ENCODE results near the gene RNF151. TPM values are rescaled to one million over a fixed set of nuclear protein-coding genes. Genes with fewer than 3 reads are reported as not detected.

RNF151 gene
- total RNA-seq, 1 experiment from 2014 or later, result not detected

GRCh38 chr16:1984347-1985225 is 17.9 kb downstream of the RNF151 start:
- peaks cover 39% of the 10 kb centered on the region for H3K36me3 Mint-ChIP-seq (ENCODE audit: insufficient read depth, unreplicated experiment)
- intact Hi-C loops (cut with micrococcal nuclease), result no loop called here
- no peak for DNase-seq (ENCODE audit: unreplicated experiment)
- TF ChIP-seq CTCF (IDR thresholded peaks at IDR 0.05; ENCODE audit: unreplicated experiment), result no peak
- POLR2A ChIA-PET, result interaction anchor here (0.6 to 5.7 kb wide), 20 partner anchors 9 to 254 kb away, joined by 3 to 59 read pairs (median 4); partner anchors contain the start of genes NUBP2, RPS2, TBL3 and TRAF7
- CTCF ChIA-PET, result interaction anchor here (1.0 kb wide), 1 partner anchor 155 kb away, joined by 4 read pairs; no protein-coding TSS in a partner anchor
- H3K4me3 Mint-ChIP-seq (ENCODE audit: unreplicated experiment), result peak overlapping the region; percentile 76
- no peaks in the 10 kb centered on the region for H3K27me3 Mint-ChIP-seq (ENCODE audit: insufficient read depth, unreplicated experiment)
- H3K4me1 Mint-ChIP-seq (ENCODE audit: insufficient read depth, unreplicated experiment), result peaks cover 11% of the 10 kb centered on the region
- H3K27ac Mint-ChIP-seq (ENCODE audit: low read depth, unreplicated experiment), result no peak overlapping the region
- BruUV-seq (replicated peaks), result TSS peak; percentile 25
- H3K9me3 Mint-ChIP-seq (ENCODE audit: unreplicated experiment), result no peaks in the 10 kb centered on the region

GRCh38 chr16:1985466-1986150 is 19.0 kb downstream of the RNF151 start:
- DNase-seq (ENCODE audit: unreplicated experiment), result no peak
- peaks cover 11% of the 10 kb centered on the region for H3K4me1 Mint-ChIP-seq (ENCODE audit: insufficient read depth, unreplicated experiment)

GRCh38 chr16:1987198-1987597 is 20.5 kb downstream of the RNF151 start:
- peaks cover 34% of the 10 kb centered on the region for H3K36me3 Mint-ChIP-seq (ENCODE audit: insufficient read depth, unreplicated experiment)

More at GRCh38 chr16:1985466-1986150, 19.0 kb downstream of the RNF151 start:
- no peaks in the 10 kb centered on the region for H3K9me3 Mint-ChIP-seq (ENCODE audit: unreplicated experiment)
- POLR2A ChIA-PET, result interaction anchor here (0.5 to 5.7 kb wide), 13 partner anchors 10 to 203 kb away, joined by 3 to 59 read pairs (median 6); partner anchors contain the start of genes NPW, NUBP2, RPS2 and TBL3
- intact Hi-C loops (cut with micrococcal nuclease), result no loop called here
- H3K27me3 Mint-ChIP-seq (ENCODE audit: insufficient read depth, unreplicated experiment), result no peaks in the 10 kb centered on the region
- H3K27ac Mint-ChIP-seq (ENCODE audit: low read depth, unreplicated experiment), result no peak overlapping the region
- CTCF ChIA-PET, result interaction anchor here (0.6 to 1.1 kb wide), 4 partner anchors 39 to 155 kb away, joined by 3 to 5 read pairs (median 4); no protein-coding TSS in a partner anchor
- peaks cover 34% of the 10 kb centered on the region for H3K36me3 Mint-ChIP-seq (ENCODE audit: insufficient read depth, unreplicated experiment)
- H3K4me3 Mint-ChIP-seq (ENCODE audit: unreplicated experiment), result peak overlapping the region; percentile 76
- no peak for TF ChIP-seq CTCF (IDR thresholded peaks at IDR 0.05; ENCODE audit: unreplicated experiment)
- BruUV-seq (replicated peaks), result no TSS peak

More at GRCh38 chr16:1987198-1987597, 20.5 kb downstream of the RNF151 start:
- TF ChIP-seq CTCF (IDR thresholded peaks at IDR 0.05; ENCODE audit: unreplicated experiment), result no peak
- H3K9me3 Mint-ChIP-seq (ENCODE audit: unreplicated experiment), result no peaks in the 10 kb centered on the region
- H3K4me1 Mint-ChIP-seq (ENCODE audit: insufficient read depth, unreplicated experiment), result peaks cover 11% of the 10 kb centered on the region
- BruUV-seq (replicated peaks), result no TSS peak
- no peak overlapping the region for H3K27ac Mint-ChIP-seq (ENCODE audit: low read depth, unreplicated experiment)
- ChIA-PET CTCF (interaction anchor here (0.7 to 1.9 kb wide), 2 partner anchors 17 kb away, joined by 3 to 6 read pairs; no protein-coding TSS in a partner anchor), POLR2A (interaction anchor here (1.1 to 5.7 kb wide), 2 partner anchors 21 to 168 kb away, joined by 5 to 59 read pairs; partner anchors contain the start of genes TRAF7 and ZNF598)
- H3K27me3 Mint-ChIP-seq (ENCODE audit: insufficient read depth, unreplicated experiment), result no peaks in the 10 kb centered on the region
- intact Hi-C loops (cut with micrococcal nuclease), result no loop called here
- no peak for DNase-seq (ENCODE audit: unreplicated experiment)
- no peak overlapping the region for H3K4me3 Mint-ChIP-seq (ENCODE audit: unreplicated experiment)
